ENCODE measurements around the gene UBE2S. TPM values are rescaled to one million over a fixed set of nuclear protein-coding genes. Genes with fewer than 3 reads are reported as not detected.
A peak's percentile ranks its signal among the peaks of the same experiment; 100 is the strongest.
"Not testable (repeated sequence)": the region's sequence is repeated elsewhere in the genome, so short reads cannot be mapped to it uniquely, and the experiment has no call there.

The UBE2S gene
- total RNA-seq, 2 donors from 2014 or later: 10.3 to 49.9 TPM

- Histone ChIP-seq H3K4me1 (replicated peaks) (no peaks in the 10 kb centered on the region), H3K9me3 (no peaks in the 10 kb centered on the region), H3K4me3 (no peak overlapping the region), H3K27ac (no peak overlapping the region), H3K36me3 (no peaks in the 10 kb centered on the region), H3K27me3 (replicated peaks; ENCODE audit: insufficient read depth) (no peaks in the 10 kb centered on the region)
- TF ChIP-seq POLR2AphosphoS5 (IDR thresholded peaks at IDR 0.05) (no peak), CTCF (IDR thresholded peaks at IDR 0.05) (peak; percentile 15 to 75 (median 62))
- intact Hi-C loops (cut with DNase I): loop anchor here (5.0 kb wide), 1 partner anchor 276 kb away; no protein-coding TSS in a partner anchor
- DNase-seq (ENCODE audit: low spot score): peak; percentile 48
- WGBS: 19% methylated on average over 7 of the region's 7 CpGs
These were observed 10.6 kb upstream of the UBE2S start for GRCh38 chr19:55418185-55418584.

GRCh38 chr19:55410168-55410567 is 2.6 kb upstream of the UBE2S start:
- intact Hi-C loops (cut with DNase I): no loop called here
- H3K4me1 ChIP-seq (replicated peaks): peaks cover 8% of the 10 kb centered on the region
- H3K27me3 ChIP-seq (replicated peaks; ENCODE audit: insufficient read depth): no peaks in the 10 kb centered on the region
- WGBS: 90% methylated on average over 2 of the region's 2 CpGs
- no peaks in the 10 kb centered on the region for H3K36me3 ChIP-seq
- no peaks in the 10 kb centered on the region for H3K9me3 ChIP-seq
- H3K27ac ChIP-seq: no peak overlapping the region
- no peak overlapping the region for H3K4me3 ChIP-seq
- no peak for TF ChIP-seq POLR2AphosphoS5 (IDR thresholded peaks at IDR 0.05)
- DNase-seq (ENCODE audit: low spot score): no peak

DNA sequence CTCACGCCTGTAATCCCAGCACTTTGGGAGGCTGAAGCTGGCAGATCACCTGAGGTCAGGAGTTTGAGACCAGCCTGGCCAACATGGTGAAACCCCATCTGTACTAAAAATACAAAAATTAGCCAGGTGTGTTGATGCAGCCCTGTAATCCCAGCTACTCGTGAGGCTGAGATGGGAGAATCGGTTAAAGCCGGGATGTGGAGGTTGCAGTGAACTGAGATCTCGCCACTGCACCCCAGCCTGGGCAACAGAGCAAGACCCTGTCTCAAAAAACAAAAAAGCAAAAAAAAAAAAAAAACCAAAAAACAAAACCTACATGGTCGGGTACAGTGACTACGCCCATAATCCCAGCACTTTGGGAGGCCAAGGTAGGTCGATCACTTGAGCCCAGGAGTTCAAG is 1.6 kb upstream of the UBE2S start:
- not testable (repeated sequence) for H3K27ac ChIP-seq; H3K27me3 ChIP-seq (replicated peaks; ENCODE audit: insufficient read depth); DNase-seq (ENCODE audit: low spot score); H3K36me3 ChIP-seq; H3K4me3 ChIP-seq; H3K4me1 ChIP-seq (replicated peaks); H3K9me3 ChIP-seq
- 92% methylated on average over 8 of the region's 8 CpGs for WGBS
- intact Hi-C loops (cut with DNase I): loop anchor here (5.0 kb wide), 1 partner anchor 292 kb away; the partner anchor contains the start of gene PPP1R12C

DNA sequence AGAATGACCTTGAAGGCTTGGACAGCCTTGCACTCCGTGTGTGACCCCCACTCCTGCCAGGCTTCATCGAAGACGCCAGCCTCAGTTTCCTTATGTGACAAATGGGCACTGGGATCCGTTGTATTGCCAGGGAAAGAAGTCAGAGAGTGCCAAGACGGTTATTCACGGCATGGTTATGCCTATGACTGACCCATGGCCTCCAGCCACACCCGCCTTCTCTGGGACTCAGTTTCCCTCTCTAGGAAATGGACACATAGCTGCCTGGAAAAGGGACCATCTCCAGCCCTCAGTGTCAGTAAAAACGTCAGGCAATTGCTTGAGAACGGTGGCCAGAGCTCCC is 915 bp upstream of the UBE2S start:
- intact Hi-C loops (cut with DNase I): loop anchor here (5.0 kb wide), 1 partner anchor 291 kb away; the partner anchor contains the start of gene PPP1R12C
- whole genome bisulfite sequencing: 67% methylated on average over 9 of the region's 9 CpGs
- no peak for DNase-seq (ENCODE audit: low spot score)
- Histone ChIP-seq H3K27me3 (replicated peaks; ENCODE audit: insufficient read depth) (no peaks in the 10 kb centered on the region), H3K27ac (peak overlapping the region; percentile 91 to 97), H3K9me3 (no peaks in the 10 kb centered on the region), H3K4me1 (replicated peaks) (peaks cover 8% of the 10 kb centered on the region), H3K4me3 (peak overlapping the region; percentile 89 to 95), H3K36me3 (no peaks in the 10 kb centered on the region)
- TF ChIP-seq POLR2AphosphoS5 (IDR thresholded peaks at IDR 0.05) (no peak), POLR2A (IDR thresholded peaks at IDR 0.05) (no peak), CTCF (IDR thresholded peaks at IDR 0.05) (no peak)

GRCh38 chr19:55407800-55408532 is 378 bp upstream of the UBE2S start:
- peak overlapping the region; percentile 89 to 95 for H3K4me3 ChIP-seq
- peak; percentile 98 for DNase-seq (ENCODE audit: low spot score)
- H3K4me1 ChIP-seq (replicated peaks): peaks cover 8% of the 10 kb centered on the region
- H3K27me3 ChIP-seq (replicated peaks; ENCODE audit: insufficient read depth): no peaks in the 10 kb centered on the region
- H3K27ac ChIP-seq: peak overlapping the region; percentile 91 to 97
- H3K36me3 ChIP-seq: peaks cover 0 to 2% of the 10 kb centered on the region in 2 donors
- intact Hi-C loops (cut with DNase I): loop anchor here (5.0 kb wide), 1 partner anchor 291 kb away; the partner anchor contains the start of gene PPP1R12C
- TF ChIP-seq POLR2AphosphoS5 (IDR thresholded peaks at IDR 0.05): peak; percentile 94
- TF ChIP-seq CTCF (IDR thresholded peaks at IDR 0.05): no peak
- no peak for TF ChIP-seq POLR2A (IDR thresholded peaks at IDR 0.05)
- WGBS: under 1% methylated on average over 70 of the region's 72 CpGs
- no peaks in the 10 kb centered on the region for H3K9me3 ChIP-seq
